ENCODE data around the gene CCDC117.

The CCDC117 gene

DNA sequence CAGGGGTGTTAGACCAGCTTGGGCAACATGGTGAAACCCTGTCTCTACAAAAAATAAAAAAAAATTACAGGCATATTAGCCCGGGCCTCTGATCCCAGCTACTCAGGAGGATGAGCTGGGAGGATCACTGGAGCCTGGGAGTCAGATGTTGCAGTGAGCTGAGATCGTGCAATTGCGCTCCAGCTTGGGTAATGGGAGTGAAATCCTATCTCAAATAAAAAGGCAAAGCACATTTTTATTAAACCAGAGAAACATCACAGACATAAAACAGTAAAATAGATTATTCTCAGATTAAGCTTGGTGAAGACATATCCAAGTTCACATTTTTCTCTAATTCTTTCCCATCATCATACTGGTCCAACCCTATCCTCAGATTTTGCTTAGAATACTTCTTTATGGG, 57.9 kb downstream of the CCDC117 start:
- FAIRE-seq: no peak

DNA sequence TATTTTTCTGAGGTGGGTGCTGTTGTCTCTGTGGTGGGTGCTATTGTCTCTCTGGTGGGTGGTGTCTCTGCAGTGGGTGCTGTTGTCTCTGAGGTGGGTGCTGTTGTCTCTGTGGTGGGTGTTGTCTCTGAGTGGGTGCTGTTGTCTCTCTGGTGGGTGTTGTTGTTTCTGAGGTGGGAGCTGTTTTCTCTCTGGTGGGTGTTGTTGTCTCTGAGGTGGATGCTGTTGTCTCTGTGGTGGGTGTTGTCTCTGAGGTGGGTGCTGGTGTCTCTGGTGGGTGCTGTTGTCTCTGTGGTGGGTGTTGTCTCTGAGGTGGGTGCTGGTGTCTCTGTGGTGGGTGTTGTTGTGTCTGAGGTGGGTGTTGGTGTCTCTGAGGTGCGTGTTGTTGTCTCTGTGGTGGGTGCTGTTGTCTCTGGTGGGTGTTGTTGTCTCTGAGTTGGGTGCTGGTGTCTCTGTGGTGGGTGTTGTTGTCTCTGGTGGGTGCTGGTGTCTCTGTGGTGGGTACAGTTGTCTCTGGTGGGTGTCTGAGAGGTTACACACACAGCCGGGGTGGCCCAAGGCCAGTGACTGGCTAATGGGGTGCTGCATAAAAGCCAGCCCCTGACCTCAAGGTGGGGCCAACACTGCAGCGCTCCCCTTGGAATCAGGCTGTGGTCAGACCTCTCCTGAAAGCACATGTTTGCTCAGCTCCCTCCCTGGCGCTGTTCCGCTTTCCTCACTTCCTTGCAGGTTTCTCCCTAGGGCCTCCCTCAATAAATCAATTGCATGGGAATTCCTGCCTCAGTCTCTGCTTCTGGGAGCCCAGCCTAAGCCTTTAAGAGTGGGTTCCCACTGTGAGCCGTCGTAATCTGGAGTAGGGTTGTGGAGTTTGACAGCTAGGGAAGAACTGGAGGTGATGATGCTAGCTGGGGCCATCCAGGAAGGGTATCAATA, 58.9 kb downstream of the CCDC117 start:
- FAIRE-seq: no peak

DNA sequence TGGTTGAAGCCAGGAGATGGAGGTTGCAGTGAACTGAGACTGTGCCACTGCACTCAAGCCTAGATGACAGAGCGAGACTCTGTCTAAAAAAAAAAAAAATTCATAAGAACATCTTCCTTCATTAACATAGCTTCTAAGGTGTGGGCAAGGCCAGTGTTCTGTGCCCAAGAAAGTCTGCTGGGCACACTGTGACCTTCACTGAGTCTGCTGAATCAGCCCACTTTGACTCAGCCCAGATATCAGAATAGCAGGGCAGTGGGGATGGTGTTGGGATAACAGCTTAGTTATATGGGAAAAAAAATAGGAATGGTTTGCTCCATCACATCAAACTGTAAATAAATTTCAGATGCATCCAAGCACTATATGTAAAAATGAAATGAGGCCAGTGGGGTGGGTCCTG, 60.2 kb downstream of the CCDC117 start:
- no peak for FAIRE-seq

DNA sequence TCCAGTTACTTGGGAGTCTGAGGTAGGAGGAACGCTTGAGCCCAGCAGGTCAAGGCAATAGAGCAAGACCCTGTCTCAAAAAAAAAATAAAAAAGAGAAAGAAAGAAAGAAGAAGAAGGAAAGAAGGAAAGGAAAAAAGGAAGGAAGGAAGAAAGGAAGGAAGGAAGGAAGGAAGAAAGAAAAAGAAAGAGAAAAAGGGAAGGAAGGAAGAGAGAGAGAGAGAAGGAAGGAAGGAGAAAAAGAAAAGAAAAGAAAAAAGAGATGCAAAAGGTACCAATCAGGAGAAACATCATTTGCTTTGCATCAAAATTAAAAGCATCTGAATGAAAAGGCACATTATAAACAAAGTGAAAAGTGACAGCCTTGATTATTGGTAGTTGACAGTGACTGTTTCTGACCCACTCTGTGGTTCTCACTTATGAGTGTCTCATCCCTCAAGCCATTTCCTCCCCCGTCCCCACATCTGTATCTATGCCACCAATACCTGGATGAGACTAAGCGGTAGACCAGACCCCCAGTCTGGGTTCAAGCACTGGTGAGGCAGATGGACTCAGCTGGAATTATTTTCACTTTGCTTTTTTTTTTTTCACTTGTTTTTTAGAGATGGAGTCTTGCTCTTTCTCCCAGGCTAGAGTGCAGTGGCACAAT, 60.9 kb downstream of the CCDC117 start:
- FAIRE-seq: no peak

DNA sequence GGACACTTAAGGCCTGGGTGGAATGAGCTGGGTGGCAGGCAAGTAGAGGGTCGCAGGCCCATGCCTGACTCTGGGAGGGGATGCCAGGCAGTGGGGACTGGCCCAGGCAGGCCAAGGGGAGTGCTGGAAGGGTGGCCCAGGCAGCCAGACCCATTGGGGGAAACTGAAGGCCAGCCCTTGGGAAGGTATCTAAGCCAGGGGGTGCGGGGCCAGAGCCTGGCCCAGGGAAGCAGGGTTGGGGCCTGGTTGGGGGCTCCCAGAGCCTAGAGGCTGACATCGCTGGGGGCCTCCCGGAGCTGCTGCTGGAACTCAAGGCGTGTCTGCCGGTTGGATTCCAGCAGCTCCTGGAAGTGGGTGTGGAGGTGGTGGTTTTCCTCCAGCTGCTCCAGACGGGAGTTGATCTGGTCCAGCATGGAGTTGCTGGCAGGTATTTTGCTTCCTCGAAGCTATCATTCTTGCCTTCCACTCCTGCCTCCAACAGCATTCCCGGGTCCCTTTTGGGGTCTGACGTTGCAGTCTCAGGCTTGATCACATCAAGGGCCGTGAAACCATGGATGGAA, 63.2 kb downstream of the CCDC117 start:
- no peak for FAIRE-seq

DNA sequence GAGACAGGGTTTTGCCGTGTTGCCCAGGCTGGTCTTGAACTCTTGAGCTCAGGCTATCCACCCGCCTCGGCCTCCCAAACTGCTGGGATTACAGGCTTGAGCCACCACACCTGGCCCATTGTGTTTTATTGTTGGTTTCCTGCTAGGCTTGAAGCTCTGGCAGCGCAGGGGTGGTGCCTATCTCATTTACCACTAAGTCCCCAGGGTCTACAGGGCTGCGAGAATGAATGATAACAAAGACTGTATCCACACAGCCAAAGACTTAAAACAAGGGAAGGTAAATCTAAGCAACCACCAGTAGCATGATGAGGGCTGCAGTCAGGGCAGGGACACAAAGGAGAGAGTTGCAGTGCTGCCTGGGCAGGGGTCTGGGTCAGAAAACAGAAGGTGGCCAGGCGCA, 65.1 kb downstream of the CCDC117 start:
- FAIRE-seq: no peak

All from G401.6 (cell line).